ENCODE results near the gene NISCH. TPM values are rescaled to one million over a fixed set of nuclear protein-coding genes. Genes with fewer than 3 reads are reported as not detected.

Gene NISCH
- total RNA-seq, 1 donor from 2014 or later, result 62.5 TPM

DNA sequence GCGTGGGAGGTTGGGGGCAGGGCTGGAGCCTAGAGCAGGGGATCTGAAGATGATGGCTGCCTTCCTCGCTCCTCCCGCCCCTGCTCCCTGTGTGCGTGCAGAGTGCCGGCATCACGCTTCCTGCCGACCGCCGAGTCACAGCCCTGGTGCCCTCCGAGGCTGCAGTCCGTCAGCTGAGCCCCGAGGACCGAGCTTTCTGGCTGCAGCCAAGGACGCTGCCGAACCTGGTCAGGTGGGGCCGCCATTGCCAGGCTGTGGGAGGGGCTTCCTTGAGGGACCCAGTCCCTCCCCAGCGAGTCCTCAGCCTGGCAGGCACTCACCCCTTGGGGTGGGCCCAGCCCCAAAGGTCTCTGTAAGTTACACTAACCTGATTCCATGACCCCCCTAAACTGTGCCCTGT lies 57.3 kb downstream of the NISCH start:
- no peak for TF ChIP-seq CTCF (IDR thresholded peaks at IDR 0.05; ENCODE audit: insufficient read depth, low read length, poor library complexity, severe bottlenecking)
- Histone ChIP-seq H3K36me3 (ENCODE audit: control insufficient read depth, insufficient read depth, low read length) (no peaks in the 10 kb centered on the region), H3K4me3 (ENCODE audit: low read depth, low read length) (no peak overlapping the region), H3K27me3 (ENCODE audit: control insufficient read depth, insufficient read depth, low read length) (peaks cover 16% of the 10 kb centered on the region)
- DNase-seq (ENCODE audit: low read depth), result no peak

DNA sequence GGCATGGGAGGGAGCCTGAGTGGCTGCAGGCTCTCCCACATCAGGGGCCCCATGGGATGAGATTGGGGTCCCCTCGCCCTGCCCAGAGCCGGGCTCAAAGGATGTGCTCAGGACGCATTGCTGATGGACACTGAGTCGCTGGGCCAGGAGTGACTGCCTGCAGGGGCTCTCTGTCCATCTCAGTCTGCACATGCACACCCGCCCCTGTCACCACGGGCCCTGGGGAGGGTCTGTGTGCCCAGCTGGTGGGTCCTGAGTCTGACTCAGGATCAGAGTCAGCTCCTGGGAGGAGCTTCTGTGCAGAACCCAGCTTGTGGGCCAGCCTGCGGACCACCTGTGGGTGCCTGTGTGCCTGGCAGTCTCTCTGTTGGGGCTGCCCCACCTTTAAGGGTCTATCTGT lies 57.9 kb downstream of the NISCH start:
- H3K36me3 ChIP-seq (ENCODE audit: control insufficient read depth, insufficient read depth, low read length), result no peaks in the 10 kb centered on the region
- peaks cover 16% of the 10 kb centered on the region for H3K27me3 ChIP-seq (ENCODE audit: control insufficient read depth, insufficient read depth, low read length)
- no peak for TF ChIP-seq CTCF (IDR thresholded peaks at IDR 0.05; ENCODE audit: insufficient read depth, low read length, poor library complexity, severe bottlenecking)
- H3K4me3 ChIP-seq (ENCODE audit: low read depth, low read length), result no peak overlapping the region
- DNase-seq (ENCODE audit: low read depth), result no peak

DNA sequence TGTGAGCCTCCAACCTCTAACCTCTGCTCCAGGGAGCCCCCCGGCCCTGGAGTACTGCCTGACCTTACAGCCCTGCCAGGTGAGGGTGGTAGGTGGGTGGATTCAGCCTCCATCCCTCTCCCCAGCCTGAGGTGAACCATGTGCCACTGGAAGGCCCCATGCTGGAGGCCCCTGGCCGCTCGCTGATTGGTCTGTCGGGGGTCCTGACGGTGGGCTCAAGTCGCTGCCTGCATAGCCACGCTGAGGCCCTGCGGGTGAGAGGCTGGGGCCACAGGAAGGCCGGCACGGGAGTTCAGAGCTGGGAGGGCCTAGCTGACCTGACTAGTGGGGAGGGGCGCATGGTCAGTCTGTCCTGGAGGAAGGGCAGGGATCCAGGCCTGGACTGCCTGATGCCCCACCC lies 59.2 kb downstream of the NISCH start:
- H3K27me3 ChIP-seq (ENCODE audit: control insufficient read depth, insufficient read depth, low read length), result peaks cover 16% of the 10 kb centered on the region
- no peak for DNase-seq (ENCODE audit: low read depth)
- H3K36me3 ChIP-seq (ENCODE audit: control insufficient read depth, insufficient read depth, low read length), result no peaks in the 10 kb centered on the region
- no peak overlapping the region for H3K4me3 ChIP-seq (ENCODE audit: low read depth, low read length)
- no peak for TF ChIP-seq CTCF (IDR thresholded peaks at IDR 0.05; ENCODE audit: insufficient read depth, low read length, poor library complexity, severe bottlenecking)

GRCh38 chr3:52515192-52515591 lies 59.8 kb downstream of the NISCH start:
- Histone ChIP-seq H3K4me3 (ENCODE audit: low read depth, low read length) (no peak overlapping the region), H3K36me3 (ENCODE audit: control insufficient read depth, insufficient read depth, low read length) (no peaks in the 10 kb centered on the region), H3K27me3 (ENCODE audit: control insufficient read depth, insufficient read depth, low read length) (peaks cover 16% of the 10 kb centered on the region)
- DNase-seq (ENCODE audit: low read depth), result no peak
- TF ChIP-seq CTCF (IDR thresholded peaks at IDR 0.05; ENCODE audit: insufficient read depth, low read length, poor library complexity, severe bottlenecking), result no peak

DNA sequence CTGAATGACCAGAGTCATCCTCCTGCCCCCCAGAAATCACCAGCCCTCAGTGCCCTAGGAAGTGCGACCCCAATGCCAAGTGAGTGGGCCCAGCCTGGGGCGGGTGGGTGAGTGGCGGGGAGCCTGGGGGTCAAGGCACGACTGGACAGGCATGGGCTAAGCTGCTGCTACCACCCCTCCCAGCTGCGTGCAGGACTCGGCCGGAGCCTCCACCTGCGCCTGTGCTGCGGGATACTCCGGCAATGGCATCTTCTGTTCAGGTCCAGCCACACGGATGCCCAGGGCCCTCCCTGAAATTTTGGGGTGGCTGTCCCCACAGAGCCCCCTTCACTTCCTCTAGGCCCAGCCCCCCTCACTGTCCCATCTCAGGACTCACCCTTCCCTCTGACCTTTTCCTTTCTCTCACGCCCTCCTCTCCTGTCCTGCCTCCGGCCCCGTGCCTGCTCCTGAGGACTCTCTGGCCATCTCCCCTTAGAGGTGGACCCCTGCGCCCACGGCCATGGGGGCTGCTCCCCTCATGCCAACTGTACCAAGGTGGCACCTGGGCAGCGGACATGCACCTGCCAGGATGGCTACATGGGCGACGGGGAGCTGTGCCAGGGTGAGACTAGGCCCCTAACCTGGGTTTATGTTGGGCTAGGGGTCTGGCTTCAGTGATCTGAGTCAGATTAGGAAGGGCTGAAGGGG lies 61.2 kb downstream of the NISCH start:
- TF ChIP-seq CTCF (IDR thresholded peaks at IDR 0.05; ENCODE audit: insufficient read depth, low read length, poor library complexity, severe bottlenecking), result no peak
- Histone ChIP-seq H3K36me3 (ENCODE audit: control insufficient read depth, insufficient read depth, low read length) (no peaks in the 10 kb centered on the region), H3K27me3 (ENCODE audit: control insufficient read depth, insufficient read depth, low read length) (peaks cover 15% of the 10 kb centered on the region), H3K4me3 (ENCODE audit: low read depth, low read length) (no peak overlapping the region)
- DNase-seq (ENCODE audit: low read depth), result no peak

Measured in kidney epithelial cell (primary cell).